Liver (tissue), 9 donors: ENCODE data around the gene SDSL. TPM values are rescaled to one million over a fixed set of nuclear protein-coding genes. Genes with fewer than 3 reads are reported as not detected.

ENCODE experiments used
- DNase-seq: peaks from one replicate; pipeline ENCODE4 v3.0.0-alpha.2; 2017; ENCODE audit warnings: low spot score
- H3K27ac ChIP-seq, 2 donors: one replicate each; pipeline ENCODE4 v1.7.0; 2013; ENCODE audit warnings: inconsistent platforms in 2 of 2, low read length in 2 of 2, control low read depth in 1 of 2, low read depth in 1 of 2, mild to moderate bottlenecking in 1 of 2
- H3K27me3 ChIP-seq, 4 donors: one replicate each; pipeline versions ENCODE4 v1.6.1 to v1.7.0; 2013; ENCODE audit warnings: low read length in 3 of 4, inconsistent platforms in 1 of 4, mild to moderate bottlenecking in 1 of 4, moderate library complexity in 1 of 4; ENCODE audit not compliant: control insufficient read depth in 4 of 4, insufficient read depth in 4 of 4
- H3K36me3 ChIP-seq, 4 donors: one replicate each; pipeline versions ENCODE4 v1.6.1 to v1.7.0; 2013; ENCODE audit warnings: low read length in 3 of 4, mild to moderate bottlenecking in 3 of 4, low read depth in 1 of 4, moderate library complexity in 1 of 4; ENCODE audit not compliant: control insufficient read depth in 4 of 4, insufficient read depth in 3 of 4
- H3K4me1 ChIP-seq, 4 donors: one replicate each; pipeline versions ENCODE4 v1.6.1 to v1.7.0; 2013; ENCODE audit warnings: low read length in 3 of 4, mild to moderate bottlenecking in 3 of 4, moderate library complexity in 1 of 4; ENCODE audit not compliant: control insufficient read depth in 4 of 4, insufficient read depth in 4 of 4
- H3K4me3 ChIP-seq, 3 donors: one replicate each; pipeline versions ENCODE4 v1.6.1 to v1.7.0; 2013; ENCODE audit warnings: low read length in 3 of 3, control low read depth in 1 of 3, low read depth in 1 of 3, mild to moderate bottlenecking in 1 of 3
- H3K9ac ChIP-seq, 2 donors: one replicate each; pipeline ENCODE4 v1.7.0; 2013; ENCODE audit warnings: low read length in 2 of 2, mild to moderate bottlenecking in 2 of 2, moderate library complexity in 2 of 2, control low read depth in 1 of 2, low read depth in 1 of 2
- H3K9me3 ChIP-seq, 4 donors: one replicate each; pipeline versions ENCODE4 v1.6.1 to v1.7.0; 2013; ENCODE audit warnings: low read length in 3 of 4; ENCODE audit not compliant: control insufficient read depth in 4 of 4
- ATF3 ChIP-seq: IDR thresholded peaks from 2 replicates; pipeline ENCODE4 v1.6.1; 2016; ENCODE audit warnings: antibody characterized with exemption
- CTCF ChIP-seq: fragments of 150-350 bp; IDR thresholded peaks from 2 replicates; pipeline ENCODE4 v1.5.1; 2017; ENCODE audit warnings: improper control_type of control experiment, low read depth, low read length; ENCODE audit not compliant: missing input control
- EGR1 ChIP-seq, 2 donors: IDR thresholded peaks; 2 replicates each; pipeline ENCODE4 v1.6.1; 2016 to 2018; ENCODE audit warnings: antibody characterized with exemption in 2 of 2, low read depth in 2 of 2
- FOXA1 ChIP-seq: IDR thresholded peaks from 2 replicates; pipeline ENCODE4 v1.6.1; 2016; ENCODE audit warnings: antibody characterized with exemption
- FOXA2 ChIP-seq: IDR thresholded peaks from 2 replicates; pipeline ENCODE4 v1.6.1; 2016; ENCODE audit warnings: antibody characterized with exemption
- GABPA ChIP-seq, 2 donors: IDR thresholded peaks in 1 of 2; conservative IDR thresholded peaks in 1 of 2; 2 replicates each; pipeline ENCODE4 v1.6.1; 2016; ENCODE audit warnings: antibody characterized with exemption in 2 of 2, mild to moderate bottlenecking in 1 of 2, moderate library complexity in 1 of 2
- HNF4A ChIP-seq, 2 donors: conservative IDR thresholded peaks; 2 replicates each; pipeline ENCODE4 v1.6.1; 2016; ENCODE audit warnings: antibody characterized with exemption in 2 of 2, mild to moderate bottlenecking in 2 of 2
- JUND ChIP-seq, 2 donors: IDR thresholded peaks; 2 replicates each; pipeline ENCODE4 v1.6.1; 2016; ENCODE audit warnings: antibody characterized with exemption in 2 of 2
- MAX ChIP-seq: IDR thresholded peaks from 2 replicates; pipeline ENCODE4 v1.6.1; 2016; ENCODE audit warnings: antibody characterized with exemption
- NR2F2 ChIP-seq: IDR thresholded peaks from 2 replicates; pipeline ENCODE4 v1.6.1; 2016; ENCODE audit warnings: antibody characterized with exemption
- RAD21 ChIP-seq, 2 donors: IDR thresholded peaks; 2 replicates each; pipeline ENCODE4 v1.6.1; 2016; ENCODE audit warnings: antibody characterized with exemption in 2 of 2, mild to moderate bottlenecking in 2 of 2
- REST ChIP-seq: IDR thresholded peaks from 2 replicates; pipeline ENCODE4 v1.6.1; 2016; ENCODE audit warnings: antibody characterized with exemption, mild to moderate bottlenecking
- RXRA ChIP-seq, 2 donors: IDR thresholded peaks; 2 replicates each; pipeline ENCODE4 v1.6.1; 2017 to 2018; ENCODE audit warnings: antibody characterized with exemption in 2 of 2, mild to moderate bottlenecking in 1 of 2
- SP1 ChIP-seq: IDR thresholded peaks from 2 replicates; pipeline ENCODE4 v1.6.1; 2018; ENCODE audit warnings: antibody characterized with exemption, mild to moderate bottlenecking
- TAF1 ChIP-seq: conservative IDR thresholded peaks from 2 replicates; pipeline ENCODE4 v1.6.1; 2016; ENCODE audit warnings: antibody characterized with exemption, mild to moderate bottlenecking
- YY1 ChIP-seq: IDR thresholded peaks from 2 replicates; pipeline ENCODE4 v1.6.1; 2016; ENCODE audit warnings: antibody characterized with exemption, mild to moderate bottlenecking
- ZBTB33 ChIP-seq: IDR thresholded peaks from 2 replicates; pipeline ENCODE4 v1.6.1; 2016; ENCODE audit warnings: antibody characterized with exemption
- WGBS: extraction: QIAGEN DNeasy Blood & Tissue Kit; methylation state at CpG from one replicate; pipeline ENCODE4 v1.1.7; 2013; 5-methylcytosine and 5-hydroxymethylcytosine counted together
- polyA plus RNA-seq, 2 donors: library from polyadenylated mRNA; stranded (reverse) in 1 of 2; unstranded in 1 of 2; fragments of 200-250 nt in 1 of 2; fragments of >200 nt in 1 of 2; fragmentation: Nextera tagmentation in 1 of 2; extraction: Ambion mirVana in 1 of 2; gene quantifications; one replicate each; pipeline versions ENCODE4 v1.2.1 to v1.2.3, GENCODE V29; 2013 to 2015
- total RNA-seq, 2 donors: library from RNA; depleted of rRNA; stranded (reverse); fragments of >200 nt; gene quantifications; one replicate each; pipeline ENCODE4 v1.2.3, GENCODE V29; 2014
- donor health status: healthy.
- donor health status: healthy.
- donor health status: healthy.
- donor health status: healthy.
- donor health status: healthy.

The SDSL gene
- total and polyA plus RNA-seq, 4 donors, result 22.4 to 93.1 (median 33.7) TPM

- 95% methylated on average over 6 of the region's 6 CpGs for WGBS
- H3K27me3 ChIP-seq, result no peaks in the 10 kb centered on the region
- TF ChIP-seq JUND (IDR thresholded peaks at IDR 0.05) (no peak), SP1 (no peak), RXRA (IDR thresholded peaks at IDR 0.05) (no peak), GABPA (IDR thresholded peaks at IDR 0.05 in 1 of 2, conservative IDR thresholded peaks at IDR 0.05 in 1 of 2) (no peak), RAD21 (IDR thresholded peaks at IDR 0.05) (no peak), ATF3 (no peak), ZBTB33 (no peak), FOXA1 (no peak), TAF1 (no peak), REST (no peak), CTCF (no peak), YY1 (no peak)
- no peak overlapping the region for H3K27ac ChIP-seq
- H3K36me3 ChIP-seq, result peaks cover 0 to 29% (median 10%) of the 10 kb centered on the region in 4 donors
- H3K9me3 ChIP-seq, result no peaks in the 10 kb centered on the region
- H3K4me1 ChIP-seq, result peaks cover 0 to 2% (median 0%) of the 10 kb centered on the region in 4 donors
- no peak overlapping the region for H3K9ac ChIP-seq
- DNase-seq, result no peak
- H3K4me3 ChIP-seq, result no peak overlapping the region
These were observed 36.8 kb upstream of the SDSL start for GRCh38 chr12:113385282-113385882.

- no peak overlapping the region for H3K9ac ChIP-seq
- no peaks in the 10 kb centered on the region for H3K27me3 ChIP-seq
- H3K9me3 ChIP-seq, result no peaks in the 10 kb centered on the region
- H3K4me1 ChIP-seq, result no peaks in the 10 kb centered on the region
- peaks cover 0 to 34% (median 11%) of the 10 kb centered on the region in 4 donors for H3K36me3 ChIP-seq
- H3K27ac ChIP-seq, result no peak overlapping the region
- no peak for DNase-seq
- H3K4me3 ChIP-seq, result no peak overlapping the region
- whole genome bisulfite sequencing, result 97% methylated on average over 12 of the region's 12 CpGs
- TF ChIP-seq SP1 (no peak), FOXA2 (no peak), GABPA (IDR thresholded peaks at IDR 0.05 in 1 of 2, conservative IDR thresholded peaks at IDR 0.05 in 1 of 2) (no peak), JUND (IDR thresholded peaks at IDR 0.05) (no peak), ATF3 (no peak), YY1 (no peak), TAF1 (no peak), ZBTB33 (no peak), RAD21 (IDR thresholded peaks at IDR 0.05) (no peak), FOXA1 (no peak), HNF4A (conservative IDR thresholded peaks at IDR 0.05) (no peak), EGR1 (IDR thresholded peaks at IDR 0.05; ENCODE audit: low read depth in 2 of 2) (no peak), NR2F2 (no peak), RXRA (IDR thresholded peaks at IDR 0.05) (no peak), MAX (no peak)
These were observed 35.2 kb upstream of the SDSL start for GRCh38 chr12:113386866-113387566.
